Neuronal stem cell (in vitro differentiated cells): ENCODE results near the gene HINT3.
"Not testable (repeated sequence)": the region's sequence is repeated elsewhere in the genome, so short reads cannot be mapped to it uniquely, and the experiment has no call there.

Experiments
- DNase-seq: peaks from one replicate; pipeline ENCODE4 v3.0.0-alpha.2; 2013; ENCODE audit warnings: low spot score
- H2AFZ ChIP-seq: one replicate; pipeline ENCODE4 v1.6.1; 2013; ENCODE audit warnings: mild to moderate bottlenecking, low read length, inconsistent platforms
- H2AK5ac ChIP-seq: 2 replicates; pipeline ENCODE4 v1.6.1; 2013; ENCODE audit warnings: low read depth, mild to moderate bottlenecking, inconsistent platforms, low read length, moderate library complexity, mixed read lengths
- H2BK120ac ChIP-seq: 2 replicates; pipeline ENCODE4 v1.6.1; 2013; ENCODE audit warnings: low read depth, mild to moderate bottlenecking, inconsistent platforms, low read length, moderate library complexity, mixed read lengths
- H2BK12ac ChIP-seq: one replicate; pipeline ENCODE4 v1.6.1; 2013; ENCODE audit warnings: low read length, inconsistent platforms
- H2BK15ac ChIP-seq: 2 replicates; pipeline ENCODE4 v1.6.1; 2013; ENCODE audit warnings: mild to moderate bottlenecking, low read length, inconsistent platforms, mixed read lengths
- H2BK5ac ChIP-seq: one replicate; pipeline ENCODE4 v1.6.1; 2013; ENCODE audit warnings: inconsistent platforms, mild to moderate bottlenecking, low read length, moderate library complexity
- H3K14ac ChIP-seq: one replicate; pipeline ENCODE4 v1.6.1; 2013; ENCODE audit warnings: low read length, inconsistent platforms
- H3K18ac ChIP-seq: 2 replicates; pipeline ENCODE4 v1.6.1; 2013; ENCODE audit warnings: low read length, inconsistent platforms
- H3K23ac ChIP-seq: 2 replicates; pipeline ENCODE4 v1.6.1; 2013; ENCODE audit warnings: low read depth, mild to moderate bottlenecking, mixed read lengths, low read length, inconsistent platforms; ENCODE audit not compliant: poor library complexity
- H3K27ac ChIP-seq: replicated peaks from 3 replicates; pipeline ENCODE4 v1.5.1; 2013; ENCODE audit warnings: low read length, inconsistent platforms
- H3K27me3 ChIP-seq, 3 experiments: 2 replicates each; pipeline ENCODE4 v1.6.1; 2013; ENCODE audit warnings: low read length in 3 of 3, mild to moderate bottlenecking in 2 of 3, inconsistent platforms in 1 of 3, low read depth in 1 of 3, mixed read lengths in 1 of 3, moderate library complexity in 1 of 3; ENCODE audit not compliant: control insufficient read depth in 3 of 3, insufficient read depth in 3 of 3
- H3K36me3 ChIP-seq, 2 donors: replicated peaks in 1 of 2; 2 replicates each; pipeline ENCODE4 v1.6.1; 2013; ENCODE audit warnings: low read length in 2 of 2; ENCODE audit not compliant: control insufficient read depth in 2 of 2, insufficient read depth in 2 of 2
- H3K4ac ChIP-seq: 2 replicates; pipeline ENCODE4 v1.6.1; 2013; ENCODE audit warnings: inconsistent platforms, mild to moderate bottlenecking, low read length, moderate library complexity
- H3K4me1 ChIP-seq, 2 donors: 1 replicate in 1 of 2; 2 replicates in 1 of 2; pipeline ENCODE4 v1.6.1; 2013; ENCODE audit warnings: low read length in 2 of 2, low read depth in 1 of 2; ENCODE audit not compliant: control insufficient read depth in 2 of 2, insufficient read depth in 1 of 2
- H3K4me2 ChIP-seq: one replicate; pipeline ENCODE4 v1.6.1; 2013; ENCODE audit warnings: mild to moderate bottlenecking, low read length, inconsistent platforms; ENCODE audit not compliant: insufficient read depth, poor library complexity, severe bottlenecking
- H3K4me3 ChIP-seq, 2 donors: 2 replicates each; pipeline ENCODE4 v1.5.1; 2013; ENCODE audit warnings: low read length in 2 of 2, mild to moderate bottlenecking in 2 of 2, inconsistent platforms in 1 of 2, moderate library complexity in 1 of 2
- H3K79me1 ChIP-seq: one replicate; pipeline ENCODE4 v1.6.1; 2013; ENCODE audit warnings: low read depth, mild to moderate bottlenecking, inconsistent platforms, low read length, moderate library complexity
- H3K9ac ChIP-seq: one replicate; pipeline ENCODE4 v1.6.1; 2013; ENCODE audit warnings: mild to moderate bottlenecking, low read depth, low read length, inconsistent platforms; ENCODE audit not compliant: poor library complexity
- H3K9me3 ChIP-seq, 2 donors: replicated peaks in 1 of 2; 2 replicates each; pipeline versions ENCODE3 to v1.6.1; 2013; ENCODE audit warnings: low read length in 2 of 2, mild to moderate bottlenecking in 2 of 2, inconsistent platforms in 1 of 2, low read depth in 1 of 2, mixed read lengths in 1 of 2, moderate library complexity in 1 of 2; ENCODE audit not compliant: control insufficient read depth in 2 of 2, insufficient read depth in 1 of 2
- H4K8ac ChIP-seq: one replicate; pipeline ENCODE4 v1.6.1; 2013; ENCODE audit warnings: low read depth, mild to moderate bottlenecking, inconsistent platforms, low read length, moderate library complexity
- H4K91ac ChIP-seq: one replicate; pipeline ENCODE4 v1.6.1; 2013; ENCODE audit warnings: low read length, low read depth, mild to moderate bottlenecking, inconsistent platforms; ENCODE audit not compliant: poor library complexity
- WGBS, 2 donors: extraction: QIAGEN DNeasy Blood & Tissue Kit; methylation state at CpG; one replicate each; pipeline ENCODE4 v1.1.7; 2013; ENCODE audit warnings: missing lambda C conversion rate in 2 of 2, mixed read lengths in 1 of 2; ENCODE audit not compliant: insufficient read length in 2 of 2, insufficient replicate concordance in 1 of 2; ENCODE audit errors: extremely low coverage in 2 of 2; 5-methylcytosine and 5-hydroxymethylcytosine counted together

The HINT3 gene

DNA sequence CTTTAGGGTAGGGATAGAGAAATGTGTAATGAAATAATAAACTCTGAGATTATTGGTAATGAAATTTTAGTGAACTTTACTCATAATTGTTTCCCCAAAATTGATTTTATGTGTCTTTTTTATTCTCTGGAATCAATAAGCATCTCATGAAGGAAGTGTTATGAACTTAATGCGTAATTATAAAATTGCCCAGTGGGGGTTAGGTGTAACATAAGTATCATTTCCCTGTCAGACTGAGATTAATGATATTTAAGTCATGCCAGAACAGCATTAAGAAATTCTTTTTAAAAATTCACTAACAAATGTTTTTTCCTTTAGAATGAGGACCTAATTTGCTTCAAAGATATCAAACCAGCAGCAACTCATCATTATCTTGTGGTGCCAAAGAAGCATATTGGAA is 10.0 kb downstream of the HINT3 start:
- Histone ChIP-seq H2BK15ac (no peak overlapping the region), H2BK12ac (no peak overlapping the region), H3K4me1 (no peaks in the 10 kb centered on the region), H3K18ac (no peak overlapping the region), H3K9me3 (no peaks in the 10 kb centered on the region), H3K4ac (no peak overlapping the region), H3K79me1 (no peaks in the 10 kb centered on the region), H4K8ac (no peak overlapping the region), H3K4me2 (no peak overlapping the region), H2AK5ac (no peak overlapping the region), H2BK120ac (no peak overlapping the region), H3K27ac (no peak overlapping the region), H3K4me3 (no peak overlapping the region), H4K91ac (no peak overlapping the region), H3K14ac (no peak overlapping the region), H3K9ac (no peak overlapping the region), H3K23ac (no peak overlapping the region), H3K27me3 (no peaks in the 10 kb centered on the region), H3K36me3 (peaks cover 0 to 22% of the 10 kb centered on the region in 2 donors), H2AFZ (no peak overlapping the region), H2BK5ac (no peak overlapping the region)
- no CpG with 5 or more reads among the region's 1 CpG for WGBS, 2 donors
- DNase-seq = no peak

GRCh38 chr6:125968493-125968892 is 11.9 kb downstream of the HINT3 start:
- Histone ChIP-seq H4K91ac (no peak overlapping the region), H4K8ac (no peak overlapping the region), H2BK12ac (no peak overlapping the region), H2BK5ac (no peak overlapping the region), H3K4me2 (no peak overlapping the region), H3K14ac (no peak overlapping the region), H3K27me3 (no peaks in the 10 kb centered on the region), H3K4ac (no peak overlapping the region), H3K18ac (no peak overlapping the region), H3K9me3 (no peaks in the 10 kb centered on the region), H3K27ac (no peak overlapping the region), H2BK15ac (no peak overlapping the region), H3K9ac (no peak overlapping the region), H3K4me3 (no peak overlapping the region), H3K23ac (no peak overlapping the region), H3K4me1 (no peaks in the 10 kb centered on the region), H2BK120ac (no peak overlapping the region), H2AFZ (no peak overlapping the region), H2AK5ac (no peak overlapping the region), H3K79me1 (no peaks in the 10 kb centered on the region), H3K36me3 (peaks cover 0 to 24% of the 10 kb centered on the region in 2 donors)
- no peak for DNase-seq
- WGBS, 2 donors = no CpG with 5 or more reads among the region's 2 CpGs

GRCh38 chr6:125970760-125971159 is 14.2 kb downstream of the HINT3 start:
- Histone ChIP-seq H3K9ac (no peak overlapping the region), H2BK120ac (no peak overlapping the region), H3K27ac (no peak overlapping the region), H3K4me2 (no peak overlapping the region), H4K8ac (no peak overlapping the region), H3K4ac (no peak overlapping the region), H2BK15ac (no peak overlapping the region), H3K36me3 (peaks cover 0 to 35% of the 10 kb centered on the region in 2 donors), H3K23ac (no peak overlapping the region), H2BK5ac (no peak overlapping the region), H4K91ac (no peak overlapping the region), H3K4me3 (no peak overlapping the region), H3K4me1 (no peaks in the 10 kb centered on the region), H3K79me1 (peaks cover 1% of the 10 kb centered on the region), H3K18ac (no peak overlapping the region), H3K9me3 (no peaks in the 10 kb centered on the region), H2AFZ (no peak overlapping the region), H3K14ac (no peak overlapping the region), H2AK5ac (no peak overlapping the region), H3K27me3 (no peaks in the 10 kb centered on the region), H2BK12ac (no peak overlapping the region)
- DNase-seq = no peak
- WGBS, 2 donors = no CpG with 5 or more reads among the region's 2 CpGs

- not testable (repeated sequence) for H3K4ac ChIP-seq, H3K4me1 ChIP-seq, H3K9ac ChIP-seq, H3K18ac ChIP-seq, H3K79me1 ChIP-seq, H2BK120ac ChIP-seq, H2AFZ ChIP-seq, H3K14ac ChIP-seq, H3K27me3 ChIP-seq, H3K4me2 ChIP-seq, H2BK12ac ChIP-seq, H2AK5ac ChIP-seq, H3K4me3 ChIP-seq, H3K23ac ChIP-seq, H3K27ac ChIP-seq, H3K9me3 ChIP-seq, H2BK15ac ChIP-seq, H4K8ac ChIP-seq, H4K91ac ChIP-seq, DNase-seq, H2BK5ac ChIP-seq
- H3K36me3 ChIP-seq = peaks cover 0 to 30% of the 10 kb centered on the region in 2 donors
- WGBS, 2 donors = no CpG with 5 or more reads among the region's 1 CpG
These were observed 15.9 kb downstream of the HINT3 start for GRCh38 chr6:125972478-125972877.
